Measurements from ENCODE around the gene ALKAL2.
"Not testable (repeated sequence)": the region's sequence is repeated elsewhere in the genome, so short reads cannot be mapped to it uniquely, and the experiment has no call there.

Gene ALKAL2, protein sequence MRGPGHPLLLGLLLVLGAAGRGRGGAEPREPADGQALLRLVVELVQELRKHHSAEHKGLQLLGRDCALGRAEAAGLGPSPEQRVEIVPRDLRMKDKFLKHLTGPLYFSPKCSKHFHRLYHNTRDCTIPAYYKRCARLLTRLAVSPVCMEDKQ

DNA sequence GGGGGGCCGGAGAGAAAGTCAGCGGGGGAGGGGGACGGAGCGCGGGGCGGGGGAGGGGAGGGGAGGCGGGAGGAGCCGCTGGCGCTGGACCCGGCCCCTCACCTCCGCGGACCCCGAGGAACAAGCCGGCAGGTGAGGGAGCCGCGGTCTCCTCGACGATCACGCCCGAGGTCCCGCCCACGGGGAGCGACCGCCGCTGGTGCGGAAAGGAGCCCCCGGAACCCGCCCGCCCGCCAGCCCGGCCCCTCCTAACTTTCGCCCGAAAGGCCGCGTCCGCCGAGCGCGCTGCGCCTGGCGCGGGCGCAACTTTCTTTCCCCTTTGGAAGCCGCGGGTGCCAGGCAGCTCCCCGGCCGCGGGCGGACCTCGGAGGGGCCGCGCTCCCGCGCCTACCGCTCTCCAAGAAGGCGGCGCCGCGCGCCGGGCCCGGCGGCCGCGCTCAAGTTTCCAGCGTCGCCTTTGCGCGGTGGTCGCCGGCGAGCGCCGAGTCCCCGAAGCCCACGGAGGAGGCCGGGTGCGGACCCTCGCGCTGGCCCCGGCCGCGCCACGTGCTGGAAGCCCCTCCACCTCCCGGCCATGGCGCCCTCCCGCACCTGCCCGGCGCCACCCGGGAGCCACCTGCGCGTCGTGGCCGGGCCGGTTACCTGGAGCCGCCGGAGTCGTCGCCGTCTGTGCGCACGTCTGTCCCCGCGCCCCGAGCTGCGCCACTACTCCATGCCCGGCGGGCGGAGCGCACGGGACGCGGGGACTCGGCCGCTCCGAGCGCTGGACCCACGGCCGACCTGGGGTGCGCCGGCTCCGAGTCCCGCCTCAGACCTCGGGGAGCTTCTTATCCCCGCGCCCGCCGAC lies at the start of gene ALKAL2:
ALKAL2 (minus strand) TSS at position 181 of the 847 bp plus-strand sequence. CDS start 256 bp downstream, outside the sequence.
- no peak for DNase-seq (ENCODE audit: low spot score)

DNA sequence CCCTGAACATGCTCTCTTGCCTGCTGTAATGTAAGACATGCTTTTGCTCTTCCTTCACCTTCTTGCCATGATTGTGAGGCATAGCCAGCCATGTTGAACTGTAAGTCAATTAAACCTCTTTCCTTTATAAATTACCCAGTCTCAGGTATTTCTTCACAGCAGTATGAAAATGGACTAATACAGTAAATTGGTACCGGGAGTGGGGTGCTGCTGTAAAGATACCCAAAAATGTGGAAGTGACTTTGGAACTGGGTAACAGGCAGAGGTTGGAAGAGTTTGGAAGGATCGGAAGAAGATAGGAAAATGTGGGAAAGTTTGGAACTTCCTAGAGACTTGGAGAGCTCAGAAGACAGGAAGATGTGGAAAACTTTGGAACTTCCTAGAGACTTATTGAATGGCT lies 49.1 kb upstream of the ALKAL2 start:
- DNase-seq (ENCODE audit: low spot score) = not testable (repeated sequence)

DNA sequence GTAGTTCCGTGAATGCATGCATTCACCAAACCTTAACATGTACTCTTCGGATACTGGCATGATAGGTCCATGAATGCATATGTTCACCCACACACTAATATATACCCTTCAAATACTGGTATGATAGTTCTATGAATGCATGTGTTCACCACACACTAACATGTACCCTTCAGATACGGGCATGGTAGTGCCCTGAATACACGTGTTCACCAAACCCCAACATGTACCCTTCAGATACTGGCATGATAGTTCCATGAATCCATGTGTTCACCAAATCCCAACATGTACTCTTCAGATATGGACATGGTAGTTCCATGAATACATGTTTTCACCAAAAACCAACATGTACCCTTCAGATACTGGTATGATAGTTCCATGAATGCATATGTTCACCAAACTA lies 48.5 kb upstream of the ALKAL2 start:
- no peak for DNase-seq (ENCODE audit: low spot score)

DNA sequence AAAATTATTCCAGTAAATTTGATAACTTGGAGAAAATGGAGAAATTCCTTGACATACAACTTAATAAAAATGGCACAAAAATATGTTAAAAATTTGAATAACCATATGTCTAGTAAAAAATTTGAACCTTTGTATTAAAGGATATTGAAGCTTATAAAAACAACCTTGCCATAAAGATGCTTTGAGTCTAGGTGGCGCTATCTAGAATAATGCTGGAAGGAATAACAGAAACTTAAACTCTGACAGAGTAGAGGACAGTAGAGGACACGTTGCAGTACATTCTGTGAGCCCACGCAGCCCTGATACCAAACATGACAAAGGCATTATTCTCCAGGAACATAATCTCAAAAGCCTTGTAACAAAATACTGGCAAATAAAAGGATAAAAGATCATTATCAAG lies 44.7 kb upstream of the ALKAL2 start:
- DNase-seq (ENCODE audit: low spot score) = no peak

DNA sequence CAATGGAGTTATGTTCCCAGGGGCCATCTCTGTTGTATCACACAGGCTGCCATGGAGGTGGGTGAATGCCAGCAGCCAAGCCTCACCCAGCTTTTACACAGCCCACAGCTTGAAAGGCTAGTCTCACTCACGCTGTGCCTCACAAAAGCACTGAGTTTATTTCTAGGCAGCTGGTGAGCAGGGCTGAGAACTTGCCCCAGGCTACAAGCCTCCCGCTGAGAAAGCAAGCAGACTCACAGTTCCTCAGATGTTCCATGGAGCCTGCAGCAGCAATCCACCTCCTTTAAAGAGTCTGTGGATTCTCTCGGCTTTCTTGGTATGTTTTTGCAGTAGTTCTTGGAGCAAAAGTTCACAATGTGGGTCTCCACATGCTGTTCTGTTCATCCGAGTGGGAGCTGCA lies 40.9 kb upstream of the ALKAL2 start:
- DNase-seq (ENCODE audit: low spot score) = no peak

DNA sequence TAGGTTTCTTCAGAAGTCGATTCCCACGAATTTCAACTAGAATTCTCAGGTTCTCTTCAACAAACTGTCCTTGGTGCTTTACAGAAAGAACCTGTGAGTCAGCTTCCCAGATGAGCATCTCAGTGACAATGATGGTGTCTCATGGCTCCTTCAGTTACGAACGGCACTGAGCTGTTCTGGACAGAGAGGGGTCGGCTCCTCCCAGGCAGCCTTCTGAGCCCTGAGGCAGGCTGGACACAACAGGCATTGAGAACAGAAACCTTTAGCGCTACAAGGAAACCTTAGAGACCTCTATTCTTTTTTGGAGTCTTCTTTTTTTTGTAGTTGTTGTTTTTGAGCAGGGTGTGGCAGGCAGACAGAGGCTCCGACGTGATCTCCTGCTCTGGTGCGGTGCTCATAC lies 35.1 kb upstream of the ALKAL2 start:
- DNase-seq (ENCODE audit: low spot score) = no peak

DNA sequence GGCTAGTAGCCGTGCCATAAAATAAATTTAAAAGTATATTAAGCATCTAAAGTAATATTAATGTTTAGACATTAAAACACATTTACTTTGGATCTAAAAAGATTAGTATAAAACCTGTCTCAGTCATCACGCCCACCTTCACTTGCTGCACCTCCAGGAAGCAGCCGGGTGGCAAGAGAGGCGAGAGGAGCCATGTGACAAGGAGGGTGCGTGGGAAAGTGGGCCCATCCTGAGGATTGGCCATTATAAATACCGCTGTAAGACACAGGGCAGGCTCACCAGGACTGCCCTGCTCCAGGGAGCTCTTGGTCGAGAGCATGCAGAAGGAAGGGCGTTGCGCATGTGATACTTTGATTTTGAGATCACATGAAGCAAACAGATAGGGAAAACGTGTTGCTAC lies 34.4 kb upstream of the ALKAL2 start:
- DNase-seq (ENCODE audit: low spot score) = no peak

DNA sequence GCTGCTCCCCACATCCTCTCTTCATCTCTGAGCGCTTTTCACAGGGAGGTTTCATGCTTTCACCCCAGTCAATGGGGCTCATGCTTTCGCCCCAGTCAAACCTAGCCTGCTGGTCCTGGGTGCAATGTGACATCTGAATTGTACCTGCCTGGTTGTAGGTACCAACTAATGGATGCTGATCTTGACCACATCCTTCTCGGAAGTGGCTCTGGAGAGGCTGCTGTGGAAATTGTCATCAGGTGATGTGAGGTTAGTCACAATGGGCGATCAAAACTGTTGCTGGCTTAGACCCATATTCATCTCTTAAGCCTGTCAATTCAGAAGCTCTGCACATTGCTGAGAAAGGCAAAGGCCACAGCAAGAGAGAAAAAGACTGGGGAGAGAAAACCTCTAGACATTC lies 32.7 kb upstream of the ALKAL2 start:
- no peak for DNase-seq (ENCODE audit: low spot score)

DNA sequence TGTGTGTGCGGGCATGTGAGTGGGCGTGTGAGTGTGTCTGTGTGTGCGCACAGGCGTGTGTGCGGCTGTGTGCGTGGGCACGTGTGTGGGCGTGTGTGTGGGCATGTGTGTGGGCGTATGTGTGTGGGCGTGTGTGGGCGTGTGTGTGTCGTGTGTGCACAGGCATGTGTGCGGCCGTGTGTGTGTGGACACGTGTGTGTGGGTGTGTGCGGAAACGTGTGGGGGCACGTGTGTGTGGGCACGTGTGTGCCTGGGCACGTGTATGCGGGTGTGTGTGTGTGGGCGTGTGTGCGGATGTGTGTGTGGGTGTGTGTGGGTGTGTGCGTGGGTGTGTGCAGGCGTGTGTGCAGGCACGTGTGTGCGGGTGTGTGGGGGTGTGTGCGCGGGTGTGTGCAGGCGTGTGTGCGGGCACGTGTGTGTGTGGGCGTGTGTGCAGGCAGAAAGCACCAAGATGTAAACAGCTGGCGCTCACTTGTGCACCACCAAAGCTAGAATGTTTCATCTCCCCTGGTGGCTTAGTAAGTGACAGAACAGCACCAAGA lies 31.2 kb upstream of the ALKAL2 start:
- no peak for DNase-seq (ENCODE audit: low spot score)

DNA sequence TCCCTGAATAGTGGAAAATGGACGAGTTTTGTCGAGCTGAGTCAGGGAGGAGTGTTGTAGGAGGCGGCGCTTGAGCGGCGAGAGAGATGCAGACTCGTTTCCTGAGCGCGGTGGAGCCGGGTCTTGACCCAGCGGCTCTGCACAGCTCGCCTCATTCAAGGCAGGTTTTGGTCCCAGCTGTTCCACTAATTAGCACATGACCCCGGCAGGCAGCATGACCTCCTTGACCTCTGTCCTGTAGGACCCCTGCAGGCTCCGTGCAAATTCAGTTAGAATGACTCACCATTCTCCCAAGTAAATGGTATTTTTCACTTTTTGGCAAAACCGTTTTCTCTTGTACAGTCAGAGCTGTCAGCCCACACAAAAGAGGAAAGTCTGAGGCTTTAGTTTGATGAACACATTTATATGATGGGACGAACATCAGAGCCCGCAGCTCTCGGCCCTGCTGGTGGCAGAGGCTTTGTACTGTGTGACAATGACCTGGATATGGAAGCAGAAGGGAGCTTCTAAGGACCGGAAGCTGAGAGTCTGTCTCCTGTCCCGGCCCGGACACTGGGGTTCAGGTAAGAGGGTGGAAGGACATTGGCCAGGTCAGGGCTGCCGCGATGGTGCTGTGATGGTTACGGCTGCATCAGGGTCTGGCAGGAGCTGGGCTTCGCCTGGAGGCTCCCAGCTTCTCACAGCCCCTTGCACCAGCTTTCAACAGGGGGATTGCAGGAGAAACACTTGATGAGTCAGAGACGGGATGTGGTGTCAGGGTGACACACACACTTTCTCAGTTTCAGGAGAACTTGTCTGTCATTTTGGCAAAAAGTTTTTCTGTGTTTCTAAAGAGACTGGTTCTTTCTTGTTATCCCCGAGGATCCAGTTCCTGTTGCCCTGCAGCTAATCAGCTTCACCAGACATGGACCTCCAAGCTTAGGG lies 29.9 kb upstream of the ALKAL2 start:
- DNase-seq (ENCODE audit: low spot score) = no peak

DNA sequence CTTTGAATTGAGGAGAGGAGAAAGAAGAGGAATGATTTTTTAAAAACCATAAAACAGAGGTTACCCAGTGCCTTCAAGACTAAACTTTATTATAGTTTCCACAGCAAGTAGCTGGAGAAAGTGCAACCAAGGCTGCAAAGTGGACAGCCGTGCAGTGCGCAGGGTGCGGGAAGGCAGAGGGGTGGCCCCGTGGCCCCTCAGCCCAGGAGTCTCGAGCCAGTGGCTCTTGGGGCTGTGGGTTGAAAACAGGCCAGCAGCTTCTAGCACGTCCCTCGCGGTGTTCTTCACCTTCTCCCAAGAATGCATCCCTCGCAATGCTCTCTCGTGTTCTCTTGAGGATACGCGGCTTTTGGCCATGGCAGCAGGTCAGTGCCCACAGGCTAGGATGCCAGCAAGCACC lies 28.5 kb upstream of the ALKAL2 start:
- no peak for DNase-seq (ENCODE audit: low spot score)

DNA sequence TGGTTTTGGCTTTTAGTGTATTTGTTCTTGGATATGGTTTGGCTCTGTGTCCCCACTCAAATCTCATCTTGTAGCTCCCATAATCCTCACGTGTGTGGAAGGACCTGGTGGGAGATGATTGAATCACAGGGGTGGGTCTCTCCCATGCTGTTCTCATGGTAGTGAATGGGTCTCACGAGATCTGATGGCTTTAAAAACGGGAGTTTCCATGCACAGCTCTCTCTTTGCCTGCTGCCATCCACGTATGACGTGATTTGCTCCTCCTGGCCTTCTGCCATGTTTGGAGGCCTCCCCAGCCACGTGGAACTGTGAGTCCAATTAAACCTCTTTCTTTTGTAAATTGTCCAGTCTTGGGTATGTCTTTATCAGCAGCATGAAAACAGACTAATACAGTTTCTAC lies 28.0 kb upstream of the ALKAL2 start:
- DNase-seq (ENCODE audit: low spot score) = not testable (repeated sequence)

DNA sequence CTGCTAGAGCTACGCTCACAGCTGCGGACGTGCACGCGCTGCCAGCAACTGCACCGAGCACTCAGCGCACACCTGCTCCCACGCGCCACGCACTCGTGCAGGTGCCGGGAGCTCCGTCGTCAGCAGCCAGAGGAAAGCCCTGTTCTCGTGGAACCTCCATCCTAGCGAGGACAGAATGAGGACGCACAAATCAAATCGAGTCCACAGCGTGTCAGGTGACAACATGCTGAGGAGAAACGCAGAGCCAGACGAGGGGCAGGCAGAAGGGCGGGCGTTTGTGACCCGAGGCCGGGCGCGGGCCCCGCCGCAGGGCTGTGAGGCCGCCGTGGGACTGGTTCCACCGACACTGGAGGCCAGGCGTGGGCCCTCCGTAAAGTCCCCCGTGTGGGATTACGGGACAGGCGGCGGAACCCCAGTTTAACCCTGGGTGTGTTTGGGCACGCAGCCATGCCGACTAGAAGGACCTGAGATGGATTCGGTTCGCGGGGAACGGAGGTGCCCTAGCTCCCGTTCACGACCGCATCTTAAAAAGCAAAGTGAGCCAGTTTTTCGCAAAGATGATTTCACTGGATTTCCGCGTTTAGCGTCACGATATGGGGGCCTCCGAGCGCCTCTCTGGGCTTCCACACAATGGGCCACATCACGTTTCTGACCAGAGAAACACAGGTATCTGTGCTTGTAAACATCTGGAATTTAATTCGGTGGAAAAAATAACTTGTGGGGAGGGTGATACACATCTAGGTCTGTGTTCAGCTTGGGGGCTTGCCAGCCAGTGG lies 26.9 kb upstream of the ALKAL2 start:
- no peak for DNase-seq (ENCODE audit: low spot score)

DNA sequence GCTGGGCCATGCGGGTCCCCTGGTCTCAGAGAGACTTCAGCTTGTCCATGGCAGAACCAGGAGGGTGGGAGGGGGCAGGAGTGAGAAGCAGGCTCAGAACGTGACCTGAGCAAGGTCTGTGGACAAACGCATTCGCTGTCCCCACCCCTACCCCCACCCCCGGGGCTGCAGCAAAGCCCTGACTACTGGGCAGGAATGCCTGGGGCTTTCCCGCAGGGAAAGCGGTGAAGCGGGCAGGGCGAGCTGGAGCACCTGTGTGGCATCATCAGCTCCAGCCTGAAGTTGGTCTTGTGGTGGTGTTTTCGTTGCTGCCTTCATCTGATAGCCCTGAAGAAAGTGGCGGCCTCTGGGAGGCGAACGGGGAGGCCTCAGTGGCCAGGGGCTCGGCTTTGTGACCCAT lies 26.1 kb upstream of the ALKAL2 start:
- DNase-seq (ENCODE audit: low spot score) = no peak

DNA sequence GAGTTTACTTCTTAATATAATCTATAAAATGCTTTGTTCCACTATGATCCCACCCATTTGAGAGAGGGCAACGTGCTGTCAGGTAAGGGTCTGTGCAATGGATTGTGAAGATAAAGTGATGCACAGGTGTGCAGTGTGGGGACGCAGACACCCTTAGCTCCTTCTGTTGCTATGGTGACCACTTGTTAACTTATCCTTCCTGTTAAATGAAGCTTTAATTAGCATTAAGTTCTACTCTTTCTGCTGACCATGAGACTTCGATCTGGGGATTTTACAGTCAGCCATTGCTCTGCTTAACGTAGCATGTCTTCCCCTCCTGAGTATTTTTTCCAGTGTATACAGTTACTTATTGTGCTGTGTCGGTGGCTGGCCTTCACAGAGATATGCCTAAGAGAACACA lies 23.1 kb upstream of the ALKAL2 start:
- no peak for DNase-seq (ENCODE audit: low spot score)

DNA sequence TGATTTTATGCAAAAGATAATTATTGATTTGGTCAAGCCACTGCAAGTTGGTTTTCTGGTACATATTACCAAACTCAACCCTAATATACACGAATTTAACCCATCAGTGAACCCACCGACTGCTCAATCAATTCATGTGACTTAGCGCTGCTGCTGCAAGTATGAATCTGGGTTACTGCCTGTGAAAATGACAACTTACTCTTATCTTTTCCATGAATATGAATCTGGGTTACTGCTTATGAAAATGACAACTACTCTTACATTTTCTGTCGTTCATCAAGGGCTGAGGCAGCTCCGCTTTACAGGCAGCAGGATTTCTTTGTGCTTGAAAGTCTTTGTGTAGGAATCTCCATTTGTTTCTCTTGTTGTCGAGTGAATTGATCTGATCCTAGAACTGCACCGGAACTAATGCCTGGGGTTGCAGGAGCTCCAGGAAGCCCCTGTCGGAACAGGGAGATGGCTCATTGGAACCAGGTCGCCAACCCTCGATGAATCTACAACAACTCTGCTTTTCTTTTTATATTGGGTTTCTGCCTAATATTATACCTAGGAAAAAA lies 22.1 kb upstream of the ALKAL2 start:
- DNase-seq (ENCODE audit: low spot score) = no peak

DNA sequence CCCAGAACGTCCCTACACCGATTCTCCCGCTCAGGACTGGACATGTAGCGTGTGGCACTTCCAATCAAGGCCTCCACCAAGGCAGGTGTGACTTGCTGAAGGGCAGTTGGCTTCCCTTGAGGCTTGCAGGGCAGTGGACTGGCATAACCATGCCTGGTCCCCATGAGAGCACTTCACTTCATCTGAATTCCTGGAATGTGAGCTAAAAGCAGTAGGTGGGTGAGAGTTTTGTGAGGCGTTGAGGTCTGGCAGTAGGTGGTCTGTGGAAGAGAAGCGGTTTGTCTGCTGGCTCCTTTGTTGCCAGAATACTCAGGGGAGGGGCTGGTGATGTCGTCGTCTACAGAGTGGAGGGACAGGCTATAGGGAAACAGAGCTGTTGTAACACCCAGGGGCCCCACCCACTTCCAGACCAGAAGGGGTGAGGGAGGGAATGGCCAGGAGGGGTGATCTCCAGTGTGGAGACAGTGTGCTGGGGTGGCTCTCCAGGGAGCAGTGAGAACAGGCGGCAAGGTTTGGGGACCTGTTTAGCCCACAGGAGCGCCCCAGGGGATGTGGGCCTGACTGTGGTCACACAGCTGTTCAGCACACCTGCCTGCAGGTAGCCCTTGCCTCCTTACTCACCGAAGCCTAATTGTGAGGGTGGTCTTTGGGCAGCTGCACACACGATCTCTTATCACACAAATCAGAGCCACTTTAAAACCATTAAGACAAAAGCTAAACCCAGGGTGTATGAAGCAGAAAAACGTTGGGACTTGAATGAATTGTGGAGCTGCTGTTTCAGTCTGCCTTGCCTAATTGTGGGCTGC lies 21.5 kb upstream of the ALKAL2 start:
- no peak for DNase-seq (ENCODE audit: low spot score)

DNA sequence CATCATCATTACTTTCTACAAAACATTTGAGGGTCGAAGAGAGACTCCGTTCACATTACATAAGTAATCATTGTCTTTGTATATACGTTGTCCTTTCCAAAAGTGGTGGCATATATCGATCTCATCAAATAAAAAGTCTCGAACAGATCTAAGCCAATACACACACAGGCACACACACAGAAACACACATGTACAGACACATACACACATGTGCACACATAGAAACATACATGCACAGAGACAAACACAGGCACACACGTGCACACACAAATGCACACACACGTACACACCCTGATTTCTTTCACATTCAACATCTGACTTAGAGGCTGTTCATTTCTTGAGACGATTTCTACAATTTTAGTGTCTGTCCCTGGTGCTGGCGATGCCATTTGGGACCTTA lies 17.5 kb upstream of the ALKAL2 start:
- DNase-seq (ENCODE audit: low spot score) = no peak

DNA sequence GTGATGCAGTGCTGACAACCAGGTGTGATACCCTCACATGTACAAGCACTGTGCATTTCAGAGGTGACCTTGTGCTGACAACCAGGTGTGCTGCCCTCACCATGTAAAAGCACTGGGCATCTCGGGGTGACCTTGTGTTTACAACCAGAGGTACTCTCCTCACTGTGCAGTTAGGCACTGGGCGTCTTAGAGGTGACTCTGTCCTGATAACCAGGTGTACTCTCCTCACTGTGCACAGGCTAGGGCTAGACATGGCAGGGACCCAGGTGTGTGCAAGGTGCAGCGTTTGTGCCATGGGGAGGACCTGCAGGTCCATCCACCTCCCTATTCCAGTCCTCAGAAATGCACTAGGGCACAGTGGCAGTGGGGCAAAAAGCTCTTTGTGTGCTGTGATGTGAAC lies 8.5 kb upstream of the ALKAL2 start:
- no peak for DNase-seq (ENCODE audit: low spot score)

DNA sequence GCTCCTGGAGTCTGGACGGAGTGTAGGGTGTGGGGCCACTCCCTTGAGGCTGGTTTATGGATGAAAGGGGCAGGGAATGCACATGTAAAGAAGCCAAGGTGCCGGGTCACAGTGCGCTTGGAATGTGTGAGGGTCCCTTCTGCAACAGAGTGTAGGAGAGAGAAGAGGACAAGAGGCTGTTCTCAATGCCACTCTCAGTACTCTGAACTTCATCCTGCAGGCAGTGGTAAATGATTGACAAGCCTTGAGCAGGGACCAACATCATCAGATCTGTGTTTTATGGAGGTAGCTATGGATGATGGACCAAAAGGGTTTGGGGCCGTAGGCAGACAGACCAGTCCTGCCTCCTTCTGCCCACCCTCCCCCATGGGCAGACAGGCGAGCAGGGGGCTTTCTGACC lies 7.2 kb upstream of the ALKAL2 start:
- no peak for DNase-seq (ENCODE audit: low spot score)
